SJCRH30 (cell line): ENCODE data around the gene TNFRSF8. TPM values are rescaled to one million over a fixed set of nuclear protein-coding genes. Genes with fewer than 3 reads are reported as not detected.
"Not testable (repeated sequence)": the region's sequence is repeated elsewhere in the genome, so short reads cannot be mapped to it uniquely, and the experiment has no call there.

Experiments
- DNase-seq, 2 experiments: peaks; one replicate each; pipeline ENCODE4 v3.0.0-alpha.2; 2015 to 2020
- H3K27ac ChIP-seq: fragments of 250-450 bp; sonication (Bioruptor Pico); 2 replicates; pipeline ENCODE4 v1.5.1; 2020; ENCODE audit warnings: mild to moderate bottlenecking, moderate library complexity
- H3K27me3 ChIP-seq: fragments of 250-450 bp; sonication (Bioruptor Pico); 2 replicates; pipeline ENCODE4 v1.5.1; 2020; ENCODE audit warnings: mild to moderate bottlenecking, moderate library complexity
- H3K36me3 ChIP-seq: fragments of 250-450 bp; sonication (Bioruptor Pico); 2 replicates; pipeline ENCODE4 v1.5.1; 2020; ENCODE audit warnings: mild to moderate bottlenecking, moderate library complexity
- H3K4me1 ChIP-seq: fragments of 250-450 bp; sonication (Bioruptor Pico); 2 replicates; pipeline ENCODE4 v1.5.1; 2020; ENCODE audit warnings: mild to moderate bottlenecking, moderate library complexity
- H3K4me3 ChIP-seq: fragments of 250-450 bp; sonication (Bioruptor Pico); 2 replicates; pipeline ENCODE4 v1.5.1; 2020; ENCODE audit warnings: mild to moderate bottlenecking, moderate library complexity
- H3K9me3 ChIP-seq: fragments of 250-450 bp; sonication (Bioruptor Pico); replicated peaks from 2 replicates; pipeline ENCODE4 v1.5.1; 2020; ENCODE audit warnings: mild to moderate bottlenecking, moderate library complexity
- total RNA-seq: library from RNA; depleted of rRNA; stranded (reverse); fragments of >200 nt; shearing (Covaris generic); gene quantifications from 2 replicates; pipeline ENCODE4 v1.2.3, GENCODE V29; 2014

TNFRSF8 gene
- total RNA-seq, 1 experiment from 2014 or later = 0.32 TPM

DNA sequence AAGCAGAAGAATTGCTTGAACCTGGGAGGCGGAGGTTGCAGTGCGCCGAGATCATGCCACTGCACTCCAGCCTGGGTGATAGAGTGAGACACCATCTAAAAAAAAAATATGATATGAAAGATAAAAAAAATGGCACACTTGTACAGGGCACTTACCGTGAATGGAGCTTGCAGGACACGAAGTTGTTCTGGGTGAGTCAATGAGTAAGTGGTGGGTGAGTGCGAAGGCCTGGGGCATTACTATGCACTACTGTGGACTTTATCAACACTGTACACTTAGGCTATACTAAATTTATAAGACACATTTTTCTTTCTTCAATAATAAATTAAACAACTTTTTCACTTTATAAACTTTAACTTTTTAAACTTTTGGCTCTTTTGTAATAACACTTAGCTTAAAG, 37.0 kb downstream of the TNFRSF8 start:
- Histone ChIP-seq H3K27me3 (no peaks in the 10 kb centered on the region), H3K9me3 (no peaks in the 10 kb centered on the region; the same call in 1 of the 2 replicates), H3K4me1 (no peaks in the 10 kb centered on the region), H3K4me3 (no peak overlapping the region), H3K27ac (no peak overlapping the region), H3K36me3 (no peaks in the 10 kb centered on the region)
- DNase-seq = no peak

DNA sequence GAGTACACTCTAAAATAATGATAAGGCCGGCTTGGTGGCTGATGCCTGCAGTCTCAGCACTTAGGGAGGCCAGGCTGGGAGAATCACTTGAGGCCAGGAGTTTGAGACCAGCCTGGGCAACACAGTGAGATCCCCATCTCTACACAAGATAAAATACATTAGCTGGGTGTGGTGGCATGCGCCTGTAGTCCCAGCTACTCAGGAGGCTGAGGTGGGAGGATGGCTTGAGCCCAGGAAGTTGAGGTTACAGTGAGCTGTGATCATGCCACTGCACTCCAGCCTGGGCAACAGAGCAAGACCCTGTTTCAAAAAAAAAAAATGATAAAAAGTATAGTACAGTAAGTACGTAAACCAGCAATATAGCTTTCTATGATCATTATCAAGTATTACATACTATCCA, 38.0 kb downstream of the TNFRSF8 start:
- not testable (repeated sequence) for H3K9me3 ChIP-seq, H3K27ac ChIP-seq, H3K27me3 ChIP-seq, H3K36me3 ChIP-seq, H3K4me3 ChIP-seq, DNase-seq, H3K4me1 ChIP-seq

DNA sequence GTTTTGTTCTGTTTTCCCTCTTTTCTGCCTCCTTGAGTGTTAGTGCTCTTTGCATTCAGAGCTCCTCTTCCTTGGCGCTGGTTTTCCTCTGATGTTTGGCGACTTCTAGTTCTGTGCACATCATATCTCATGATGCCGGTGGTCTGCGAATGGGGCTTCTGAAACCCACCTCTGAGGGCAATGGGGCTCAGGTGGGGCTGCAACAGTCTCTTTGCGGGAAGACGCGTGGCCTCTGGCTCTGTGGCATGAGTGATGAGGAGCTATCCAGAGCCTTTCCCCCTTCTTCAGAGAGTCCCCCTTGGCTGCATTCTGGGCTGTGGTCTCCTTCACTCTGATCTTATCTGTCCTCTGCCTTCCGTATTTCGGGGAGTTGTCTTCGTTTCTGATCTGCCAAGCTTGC, 39.0 kb downstream of the TNFRSF8 start:
- no peak overlapping the region for H3K4me3 ChIP-seq
- no peaks in the 10 kb centered on the region for H3K4me1 ChIP-seq
- no peaks in the 10 kb centered on the region; the same call in 1 of the 2 replicates for H3K9me3 ChIP-seq
- DNase-seq = no peak
- no peaks in the 10 kb centered on the region for H3K27me3 ChIP-seq
- H3K36me3 ChIP-seq = no peaks in the 10 kb centered on the region
- no peak overlapping the region for H3K27ac ChIP-seq

DNA sequence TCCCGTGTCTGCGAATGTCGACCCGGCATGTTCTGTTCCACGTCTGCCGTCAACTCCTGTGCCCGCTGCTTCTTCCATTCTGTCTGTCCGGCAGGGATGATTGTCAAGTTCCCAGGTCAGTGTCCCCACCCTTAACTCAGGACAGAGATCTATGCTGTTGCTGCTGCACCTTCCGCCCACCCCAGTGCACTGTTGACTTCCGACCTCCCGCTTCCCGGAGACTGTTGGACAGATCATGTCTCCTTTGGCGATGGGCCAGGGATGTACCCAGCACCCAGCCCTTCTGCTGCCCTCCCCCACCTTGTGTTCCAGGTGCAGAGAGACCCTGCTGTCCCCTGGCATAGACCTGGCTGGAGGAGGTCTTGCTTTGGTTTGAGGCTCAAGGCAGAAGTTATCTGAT, 41.3 kb downstream of the TNFRSF8 start:
- DNase-seq = no peak
- Histone ChIP-seq H3K27ac (no peak overlapping the region), H3K9me3 (no peaks in the 10 kb centered on the region), H3K4me3 (no peak overlapping the region), H3K36me3 (no peaks in the 10 kb centered on the region), H3K4me1 (no peaks in the 10 kb centered on the region), H3K27me3 (peaks cover 3% of the 10 kb centered on the region; the same call in 1 of the 2 replicates)

DNA sequence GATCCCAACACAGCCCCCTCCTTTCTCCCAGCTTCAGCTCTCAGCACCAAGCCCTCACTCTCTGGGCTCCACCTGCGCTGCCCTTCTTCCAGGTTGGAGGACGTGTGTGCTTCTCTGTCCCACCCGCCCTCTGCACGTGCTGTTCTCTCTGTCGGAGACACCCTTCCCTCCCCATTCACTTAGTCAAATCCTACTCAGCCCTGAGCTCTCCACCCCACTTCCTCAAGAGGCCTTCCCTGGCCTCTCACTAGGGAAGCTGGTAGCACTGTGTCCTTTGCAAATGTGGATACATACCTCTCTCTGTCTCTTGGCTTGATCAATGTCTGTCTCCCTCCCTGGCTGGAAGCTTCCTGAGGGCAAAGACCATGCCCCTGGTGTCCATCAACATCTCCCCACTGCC, 43.0 kb downstream of the TNFRSF8 start:
- H3K9me3 ChIP-seq = no peaks in the 10 kb centered on the region
- H3K36me3 ChIP-seq = no peaks in the 10 kb centered on the region
- H3K27ac ChIP-seq = no peak overlapping the region
- no peaks in the 10 kb centered on the region for H3K4me1 ChIP-seq
- H3K27me3 ChIP-seq = peaks cover 7% of the 10 kb centered on the region; the same call in 1 of the 2 replicates
- H3K4me3 ChIP-seq = no peak overlapping the region
- DNase-seq = no peak

DNA sequence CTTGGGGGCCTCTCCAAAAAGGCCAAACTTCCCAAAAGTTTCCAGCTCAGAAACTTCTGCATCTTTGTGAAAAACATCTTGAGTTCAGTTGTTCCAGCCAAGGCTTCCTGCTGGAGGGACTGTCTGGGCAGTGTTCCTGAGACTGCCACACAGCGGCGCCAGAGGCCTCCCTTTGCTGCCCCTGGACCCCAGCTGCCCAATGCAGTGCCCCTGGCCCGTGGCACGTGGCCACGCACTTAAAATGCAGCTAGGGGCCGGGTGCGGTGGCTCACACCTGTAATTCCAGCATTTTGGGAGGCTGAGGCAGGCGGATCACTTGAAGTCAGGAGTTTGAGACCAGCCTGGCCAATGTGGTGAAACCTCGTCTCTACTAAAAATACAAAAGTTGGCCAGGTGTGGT, 43.8 kb downstream of the TNFRSF8 start:
- H3K27ac ChIP-seq, H3K4me1 ChIP-seq, H3K9me3 ChIP-seq, H3K4me3 ChIP-seq, H3K27me3 ChIP-seq, H3K36me3 ChIP-seq: not testable (repeated sequence)
- DNase-seq = peak; percentile 45 to 67

DNA sequence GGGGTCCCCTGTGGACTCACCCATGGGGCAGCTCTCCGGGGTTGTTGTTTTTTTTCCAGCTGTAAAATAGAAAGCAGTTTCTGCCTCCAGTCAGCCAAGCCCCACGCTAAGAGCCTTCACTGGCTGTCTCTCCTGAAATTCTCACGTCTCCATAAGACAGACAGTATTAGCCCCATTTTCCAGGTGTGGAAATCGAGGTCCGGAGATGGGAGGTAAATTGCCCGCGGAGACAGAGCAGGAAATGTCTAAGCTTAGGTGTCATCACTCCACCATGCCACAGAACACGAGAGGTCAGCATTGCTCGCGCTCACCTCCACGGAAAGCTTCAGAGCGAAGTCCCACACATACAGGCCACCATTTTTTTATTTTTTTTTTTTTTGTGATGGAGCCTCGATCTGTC, 44.6 kb downstream of the TNFRSF8 start:
- Histone ChIP-seq H3K4me3 (no peak overlapping the region), H3K4me1 (no peaks in the 10 kb centered on the region), H3K27me3 (peaks cover 7% of the 10 kb centered on the region; the same call in 1 of the 2 replicates), H3K27ac (no peak overlapping the region), H3K9me3 (no peaks in the 10 kb centered on the region), H3K36me3 (no peaks in the 10 kb centered on the region)
- DNase-seq = no peak

DNA sequence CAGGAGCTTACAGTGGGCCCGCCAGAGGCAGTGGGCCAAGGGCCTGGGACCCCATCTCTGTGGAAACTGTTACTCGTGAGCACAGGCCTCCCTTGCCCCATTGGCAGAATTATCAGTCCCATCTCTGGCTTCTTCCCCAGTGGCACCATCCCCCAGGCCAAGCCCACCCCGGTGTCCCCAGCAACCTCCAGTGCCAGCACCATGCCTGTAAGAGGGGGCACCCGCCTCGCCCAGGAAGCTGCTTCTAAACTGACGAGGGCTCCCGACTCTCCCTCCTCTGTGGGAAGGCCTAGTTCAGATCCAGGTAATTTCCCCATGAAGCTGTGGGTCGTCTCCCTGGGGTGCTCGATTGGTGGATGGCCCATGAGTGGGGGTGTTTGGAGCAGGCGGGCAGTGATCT, 46.8 kb downstream of the TNFRSF8 start:
- Histone ChIP-seq H3K4me3 (no peak overlapping the region), H3K27me3 (peaks cover 7% of the 10 kb centered on the region; the same call in 1 of the 2 replicates), H3K9me3 (no peaks in the 10 kb centered on the region), H3K4me1 (no peaks in the 10 kb centered on the region), H3K36me3 (no peaks in the 10 kb centered on the region), H3K27ac (no peak overlapping the region)
- DNase-seq = no peak

DNA sequence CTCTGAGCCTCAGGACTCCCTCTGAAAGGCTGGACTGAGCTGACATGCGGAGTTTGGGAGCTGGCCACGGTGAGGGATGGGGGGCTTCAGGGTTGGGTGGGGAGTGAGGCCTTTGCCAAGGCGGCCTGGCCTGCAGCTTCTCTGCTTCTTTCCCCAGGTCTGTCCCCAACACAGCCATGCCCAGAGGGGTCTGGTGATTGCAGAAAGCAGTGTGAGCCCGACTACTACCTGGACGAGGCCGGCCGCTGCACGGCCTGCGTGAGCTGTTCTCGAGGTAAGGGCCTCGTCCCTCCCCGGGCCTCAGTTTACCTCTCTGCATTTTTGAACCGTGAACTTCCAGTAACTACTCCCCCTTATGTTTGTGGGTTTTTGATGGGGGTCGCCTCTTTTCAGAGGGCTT, 48.6 kb downstream of the TNFRSF8 start:
- no peak for DNase-seq
- Histone ChIP-seq H3K27ac (no peak overlapping the region), H3K4me3 (no peak overlapping the region)

DNA sequence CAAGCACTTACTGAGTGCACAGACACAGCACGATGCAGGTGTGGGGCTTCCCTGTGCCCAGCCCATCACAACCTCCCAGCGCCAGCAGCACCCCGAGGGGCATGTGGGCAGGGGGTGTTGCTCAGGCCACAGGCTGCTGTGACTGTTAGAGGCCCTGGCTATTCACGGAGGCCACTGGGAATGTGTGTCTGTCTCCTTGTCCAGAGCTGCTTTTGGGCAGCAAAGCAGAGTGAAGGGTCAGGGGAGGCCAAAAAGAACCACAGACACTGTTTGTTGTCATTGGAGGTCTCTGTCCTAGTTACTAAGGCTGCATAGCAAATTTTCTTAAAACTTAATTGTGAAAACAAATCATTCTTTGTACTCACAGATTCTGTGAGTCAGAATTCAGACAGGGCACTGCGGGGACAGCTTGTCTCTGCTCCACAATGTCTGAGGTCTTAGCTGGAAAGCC, 49.6 kb downstream of the TNFRSF8 start:
- Histone ChIP-seq H3K4me3 (no peak overlapping the region), H3K27ac (no peak overlapping the region), H3K36me3 (no peaks in the 10 kb centered on the region), H3K4me1 (no peaks in the 10 kb centered on the region), H3K9me3 (no peaks in the 10 kb centered on the region), H3K27me3 (peaks cover 7% of the 10 kb centered on the region; the same call in 1 of the 2 replicates)
- peak in 1 of 2 experiments; percentile 29 for DNase-seq

More for the DNA sequence above, 48.6 kb downstream of the TNFRSF8 start:
- Histone ChIP-seq H3K9me3 (no peaks in the 10 kb centered on the region), H3K27me3 (peaks cover 7% of the 10 kb centered on the region; the same call in 1 of the 2 replicates), H3K36me3 (no peaks in the 10 kb centered on the region), H3K4me1 (no peaks in the 10 kb centered on the region)

DNA sequence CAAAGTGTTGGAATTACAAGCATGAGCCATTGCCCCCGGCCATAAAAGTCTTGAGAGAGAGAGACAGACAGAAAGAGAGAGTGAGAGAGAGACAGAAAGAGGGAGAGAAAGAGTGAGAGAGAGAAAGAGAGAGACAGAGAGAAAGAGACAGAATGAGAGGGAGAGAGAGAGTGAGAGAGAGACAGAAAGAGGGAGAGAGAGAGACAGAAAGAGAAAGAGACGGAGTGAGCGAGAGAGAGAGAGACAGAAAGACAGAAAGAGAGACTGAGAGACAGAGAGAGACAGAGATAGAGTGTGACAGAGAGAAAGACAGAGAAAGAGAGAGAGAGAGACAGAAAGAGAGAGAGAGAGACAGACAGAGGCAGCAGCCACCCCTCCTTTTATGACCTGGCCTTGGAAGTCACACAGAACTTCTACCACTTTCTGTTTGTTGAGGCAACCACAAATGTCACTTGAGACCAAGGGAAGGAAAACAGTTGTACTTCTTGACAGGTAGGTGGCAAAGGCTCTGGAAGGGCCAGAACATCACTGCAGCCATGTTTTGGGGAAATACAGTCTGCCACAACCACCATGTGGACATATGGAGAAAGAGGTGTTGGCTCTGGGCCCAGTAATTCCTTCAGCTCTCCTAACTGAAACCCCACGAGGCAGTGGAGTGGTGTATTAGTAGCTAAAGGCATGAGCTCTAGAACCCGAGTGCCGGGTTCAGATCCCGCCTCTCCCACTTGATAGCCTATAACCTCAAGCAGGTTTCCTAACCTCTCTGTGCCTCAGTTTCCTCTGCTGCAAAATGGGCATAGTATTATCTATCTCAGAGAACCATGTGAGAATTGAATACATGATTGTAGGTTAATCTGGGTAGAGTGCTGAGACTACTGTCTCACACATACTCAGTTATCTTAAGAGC, 50.6 kb downstream of the TNFRSF8 start:
- 0 out of 2 replicates have a peak, but pooled peaks cover 4% of the 10 kb centered on the region for H3K27me3 ChIP-seq

DNA sequence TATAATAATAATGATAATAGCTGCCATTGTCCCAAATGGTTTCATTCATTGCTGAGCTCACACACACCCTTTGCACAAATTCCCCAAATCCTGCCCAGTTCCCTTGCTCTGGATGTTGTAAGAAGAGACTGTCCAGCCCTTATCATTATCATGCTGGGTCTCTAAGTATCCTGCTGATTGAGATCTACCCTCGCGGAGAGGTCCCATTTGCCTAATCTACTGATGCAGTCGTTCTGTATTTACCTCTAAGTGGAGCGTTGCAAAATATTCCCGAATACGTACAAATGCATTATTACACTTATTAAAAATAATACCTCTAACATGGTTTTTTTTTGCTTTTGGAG, 51.2 kb downstream of the TNFRSF8 start:
- H3K4me1 ChIP-seq = no peaks in the 10 kb centered on the region
- H3K9me3 ChIP-seq = no peaks in the 10 kb centered on the region
- no peak overlapping the region for H3K27ac ChIP-seq
- H3K27me3 ChIP-seq = 0 out of 2 replicates have a peak, but pooled peaks cover 4% of the 10 kb centered on the region
- no peak overlapping the region for H3K4me3 ChIP-seq
- no peak for DNase-seq
- no peaks in the 10 kb centered on the region for H3K36me3 ChIP-seq

More for the DNA sequence above, 50.6 kb downstream of the TNFRSF8 start:
- Histone ChIP-seq H3K9me3 (no peaks in the 10 kb centered on the region), H3K27ac (no peak overlapping the region), H3K4me3 (no peak overlapping the region), H3K4me1 (no peaks in the 10 kb centered on the region), H3K36me3 (no peaks in the 10 kb centered on the region)
- DNase-seq = peak; percentile 29 to 54

DNA sequence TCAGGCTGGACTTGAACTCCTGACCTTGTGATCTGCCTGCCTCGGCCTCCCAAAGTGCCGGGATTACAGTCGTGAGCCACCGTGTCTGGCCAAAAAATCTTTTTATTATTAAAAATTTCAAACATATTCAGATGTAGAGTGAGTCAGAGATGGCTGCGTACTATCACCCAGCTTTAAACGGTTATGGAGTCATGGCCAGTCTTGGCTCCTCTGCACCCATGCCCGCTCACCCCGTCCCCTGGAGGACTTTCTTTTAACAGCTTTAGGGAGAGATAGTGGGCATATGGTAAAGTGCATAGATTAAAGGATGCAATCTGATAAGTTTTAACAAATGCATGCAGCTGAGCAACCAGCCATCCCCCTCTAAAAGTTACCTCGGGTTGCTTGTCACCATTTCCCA, 51.8 kb downstream of the TNFRSF8 start:
- no peak for DNase-seq
- H3K9me3 ChIP-seq = no peaks in the 10 kb centered on the region

DNA sequence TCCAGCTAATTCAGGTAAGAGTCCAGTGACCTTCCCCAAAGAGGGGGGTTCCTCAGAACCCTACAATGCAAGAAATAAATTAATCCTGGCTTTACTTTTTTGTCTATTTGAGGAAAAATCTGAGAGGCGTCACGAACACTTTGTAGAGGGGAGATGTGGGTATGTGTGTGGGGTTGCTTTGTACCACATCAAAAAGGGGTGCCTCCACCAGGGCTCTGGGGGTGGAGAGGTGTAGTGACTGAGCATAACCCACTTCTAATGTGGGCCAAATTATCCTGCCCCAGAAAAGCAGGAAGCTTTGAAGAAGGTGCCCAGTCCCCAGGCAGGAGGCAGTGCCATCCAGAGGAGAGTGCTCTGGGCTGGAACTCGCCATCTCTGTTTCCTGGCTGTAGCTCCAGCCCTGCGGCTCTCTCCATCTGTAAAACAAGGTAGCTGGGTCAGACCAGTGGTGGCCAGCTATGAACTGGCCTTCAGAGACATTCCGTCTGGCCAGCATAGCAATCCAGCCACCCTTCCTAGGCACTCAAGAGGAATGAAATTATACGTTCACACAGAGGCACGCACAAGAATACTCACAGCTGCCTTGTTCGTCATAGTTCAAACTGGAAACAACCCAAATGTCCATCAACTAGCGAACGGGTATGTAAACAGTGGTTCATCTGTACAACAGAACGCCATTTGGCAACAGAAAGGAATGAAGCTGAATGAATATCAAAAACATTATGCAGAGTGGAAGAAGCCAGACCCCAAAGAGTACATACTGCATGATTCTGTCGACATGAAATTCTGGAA, 58.3 kb downstream of the TNFRSF8 start:
- Histone ChIP-seq H3K36me3 (no peaks in the 10 kb centered on the region), H3K9me3 (no peaks in the 10 kb centered on the region), H3K27me3 (no peaks in the 10 kb centered on the region), H3K4me3 (no peak overlapping the region), H3K4me1 (no peaks in the 10 kb centered on the region), H3K27ac (no peak overlapping the region)
- no peak for DNase-seq

More for the DNA sequence above, 51.8 kb downstream of the TNFRSF8 start:
- Histone ChIP-seq H3K36me3 (no peaks in the 10 kb centered on the region), H3K4me1 (no peaks in the 10 kb centered on the region), H3K27me3 (0 out of 2 replicates have a peak, but pooled peaks cover 4% of the 10 kb centered on the region), H3K4me3 (no peak overlapping the region), H3K27ac (no peak overlapping the region)

DNA sequence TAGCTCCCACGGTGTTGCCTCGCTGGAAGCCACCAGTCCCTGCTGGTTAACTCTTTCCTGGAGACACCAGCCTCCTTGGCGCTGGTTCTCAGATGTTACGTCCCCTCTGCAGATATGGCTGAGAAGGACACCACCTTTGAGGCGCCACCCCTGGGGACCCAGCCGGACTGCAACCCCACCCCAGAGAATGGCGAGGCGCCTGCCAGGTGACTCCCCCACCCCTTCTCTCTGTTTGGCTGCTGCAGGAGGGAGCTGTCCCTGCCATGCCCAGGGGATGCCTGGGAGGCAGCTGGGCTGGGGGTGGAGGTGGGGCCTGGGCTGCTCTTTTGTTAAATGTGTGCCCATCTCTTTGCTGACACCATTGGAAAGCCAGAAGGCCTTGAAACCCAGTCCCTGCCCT, 60.1 kb downstream of the TNFRSF8 start:
- Histone ChIP-seq H3K9me3 (no peaks in the 10 kb centered on the region), H3K36me3 (no peaks in the 10 kb centered on the region), H3K27me3 (no peaks in the 10 kb centered on the region), H3K4me1 (no peaks in the 10 kb centered on the region), H3K27ac (no peak overlapping the region), H3K4me3 (no peak overlapping the region)
- DNase-seq = no peak
